IMR-90 (cell line): ENCODE results near the gene RTF1. TPM values are rescaled to one million over a fixed set of nuclear protein-coding genes. Genes with fewer than 3 reads are reported as not detected.
A peak's percentile ranks its signal among the peaks of the same experiment; 100 is the strongest.

Experiments used
- ATAC-seq: fragments of 200-7000 bp; cut with Tn5 transposase; 2 replicates; pipeline ENCODE4 v1.9.1; 2020; ENCODE audit warnings: low read depth, mild to moderate bottlenecking, moderate library complexity
- BruUV-seq: library from RNA; stranded (reverse); fragments of 400-500 nt; replicated peaks from 2 replicates; lab custom pipeline; 2021; lab: Mats Ljungman, UMichigan
- CTCF ChIA-PET: fragments of 300-600 bp; formaldehyde crosslinking; extraction: SDS; loops from one replicate; lab custom pipeline; 2021; ENCODE audit warnings: antibody characterized with exemption; lab: Yijun Ruan, JAX
- POLR2A ChIA-PET: fragments of 300-600 bp; sonication (Branson Sonifier 250); formaldehyde crosslinking; loops from one replicate; lab custom pipeline; 2022; ENCODE audit warnings: antibody characterized with exemption; ENCODE audit not compliant: unreplicated experiment; lab: Charles Lee
- DNase-seq: peaks from one replicate; pipeline ENCODE4 v3.0.0; 2013
- H2AFZ ChIP-seq: replicated peaks from 2 replicates; pipeline ENCODE3; 2013; ENCODE audit warnings: low read length, mild to moderate bottlenecking; ENCODE audit not compliant: poor library complexity
- H2AK5ac ChIP-seq: 2 replicates; pipeline ENCODE4 v1.6.1; 2013; ENCODE audit warnings: low read depth, low read length, inconsistent platforms
- H2AK9ac ChIP-seq: replicated peaks from 2 replicates; pipeline ENCODE3; 2013; ENCODE audit warnings: mild to moderate bottlenecking, low read depth, low read length, moderate library complexity; ENCODE audit not compliant: poor library complexity
- H2BK120ac ChIP-seq: 2 replicates; pipeline ENCODE4 v1.6.1; 2013; ENCODE audit warnings: low read depth, low read length, inconsistent platforms
- H2BK15ac ChIP-seq: 3 replicates; pipeline ENCODE4 v1.6.1; 2013; ENCODE audit warnings: low read depth, low read length, inconsistent platforms
- H2BK20ac ChIP-seq: 2 replicates; pipeline ENCODE4 v1.6.1; 2013; ENCODE audit warnings: low read depth, mild to moderate bottlenecking, inconsistent platforms, low read length, moderate library complexity
- H2BK5ac ChIP-seq: 2 replicates; pipeline ENCODE4 v1.6.1; 2013; ENCODE audit warnings: mild to moderate bottlenecking, low read depth, low read length, inconsistent platforms; ENCODE audit not compliant: poor library complexity, severe bottlenecking
- H3K14ac ChIP-seq: replicated peaks from 2 replicates; pipeline ENCODE4 v1.6.1; 2013; ENCODE audit warnings: low read depth, low read length, inconsistent platforms
- H3K18ac ChIP-seq: 2 replicates; pipeline ENCODE4 v1.6.1; 2013; ENCODE audit warnings: low read depth, low read length, control low read depth
- H3K23ac ChIP-seq: 2 replicates; pipeline ENCODE4 v1.6.1; 2013; ENCODE audit warnings: low read depth, low read length, inconsistent platforms
- H3K27ac ChIP-seq: 2 replicates; pipeline ENCODE4 v1.5.1; 2013; ENCODE audit warnings: mild to moderate bottlenecking, control low read depth, low read length; ENCODE audit not compliant: insufficient read depth
- H3K27me3 ChIP-seq: 2 replicates; pipeline ENCODE4 v1.6.1; 2013; ENCODE audit warnings: low read length; ENCODE audit not compliant: control insufficient read depth, insufficient read depth
- H3K36me3 ChIP-seq: 2 replicates; pipeline ENCODE4 v1.6.1; 2013; ENCODE audit warnings: low read length, mixed read lengths; ENCODE audit not compliant: control insufficient read depth, insufficient read depth
- H3K4ac ChIP-seq: 2 replicates; pipeline ENCODE4 v1.6.1; 2013; ENCODE audit warnings: low read depth, low read length, inconsistent platforms
- H3K4me1 ChIP-seq: 2 replicates; pipeline ENCODE4 v1.6.1; 2013; ENCODE audit warnings: low read length, mixed read lengths; ENCODE audit not compliant: control insufficient read depth, insufficient read depth
- H3K4me2 ChIP-seq: 2 replicates; pipeline ENCODE4 v1.6.1; 2013; ENCODE audit warnings: low read depth, mild to moderate bottlenecking, control low read depth, low read length, moderate library complexity
- H3K4me3 ChIP-seq: 2 replicates; pipeline ENCODE4 v1.5.1; 2013; ENCODE audit warnings: low read depth, mild to moderate bottlenecking, control low read depth, low read length, moderate library complexity; ENCODE audit not compliant: insufficient read depth
- H3K56ac ChIP-seq: 2 replicates; pipeline ENCODE4 v1.6.1; 2013; ENCODE audit warnings: low read length, inconsistent platforms; ENCODE audit not compliant: insufficient read depth; ENCODE audit errors: extremely low read depth
- H3K79me1 ChIP-seq, 2 experiments: 2 replicates each; pipeline ENCODE4 v1.6.1; 2013; ENCODE audit warnings: low read length in 2 of 2, inconsistent platforms in 1 of 2, low read depth in 1 of 2
- H3K9ac ChIP-seq: 2 replicates; pipeline ENCODE4 v1.6.1; 2013; ENCODE audit warnings: low read depth, low read length, control low read depth
- H3K9me1 ChIP-seq: 2 replicates; pipeline ENCODE4 v1.6.1; 2013; ENCODE audit warnings: low read length, inconsistent platforms; ENCODE audit not compliant: insufficient read depth
- H3K9me3 ChIP-seq: 2 replicates; pipeline ENCODE4 v1.6.1; 2013; ENCODE audit warnings: low read length; ENCODE audit not compliant: control insufficient read depth, insufficient read depth
- H4K20me1 ChIP-seq: 2 replicates; pipeline ENCODE4 v1.6.1; 2013; ENCODE audit warnings: low read length, inconsistent platforms; ENCODE audit not compliant: insufficient read depth
- H4K5ac ChIP-seq: 2 replicates; pipeline ENCODE4 v1.6.1; 2013; ENCODE audit warnings: mild to moderate bottlenecking, low read depth, low read length, control low read depth
- H4K8ac ChIP-seq, 2 experiments: 2 replicates each; pipeline ENCODE4 v1.6.1; 2013; ENCODE audit warnings: low read depth in 2 of 2, low read length in 2 of 2, control low read depth in 1 of 2, inconsistent platforms in 1 of 2
- H4K91ac ChIP-seq: 2 replicates; pipeline ENCODE4 v1.6.1; 2013; ENCODE audit warnings: low read depth, low read length, inconsistent platforms; ENCODE audit not compliant: insufficient read depth
- NFE2L2 ChIP-seq: fragments of 150-350 bp; IDR thresholded peaks from 2 replicates; pipeline ENCODE4 v1.6.1; 2016; ENCODE audit warnings: low read depth, mild to moderate bottlenecking, low read length
- WGBS, 2 experiments: methylation state at CpG; one replicate each; pipeline versions ENCODE4 v1.1.5 to v1.1.7; 2013; ENCODE audit warnings: missing lambda C conversion rate in 2 of 2; ENCODE audit not compliant: insufficient read length in 1 of 2; ENCODE audit errors: extremely low coverage in 2 of 2; 5-methylcytosine and 5-hydroxymethylcytosine counted together
- dilution Hi-C: fragments of 300-500 bp; cut with HindIII; formaldehyde crosslinking; loops from one replicate; pipeline ENCODE4 v1.14.3; 2018; ENCODE audit warnings: low sequenced_read_pairs; ENCODE audit not compliant: unreplicated experiment
- in situ Hi-C: fragments of 300-500 bp; cut with MboI; formaldehyde crosslinking; loops from 3 replicates; pipeline ENCODE4 v1.14.3; 2019; ENCODE audit warnings: low sequenced_read_pairs, inconsistent platforms, mixed read lengths
- intact Hi-C: fragments of 100-400 bp; cut with micrococcal nuclease; formaldehyde crosslinking; loops from 2 replicates; pipeline ENCODE4 v1.10.0; 2022
- polyA plus RNA-seq, 3 experiments: library from polyadenylated mRNA; depleted of rRNA; stranded (reverse); fragments of >200 nt; gene quantifications; 2 replicates each; pipeline ENCODE4 v1.2.3, GENCODE V29; 2012; ENCODE audit warnings: low replicate concordance in 1 of 3
- total RNA-seq: library from RNA; depleted of rRNA; stranded (reverse); fragments of >200 nt; gene quantifications from 2 replicates; pipeline ENCODE4 v1.2.3, GENCODE V29; 2012

RTF1 gene
- total and polyA plus RNA-seq, 2 of the 4 experiments (the other 2 are of a cell fraction): 15.1 to 24.3 TPM

DNA sequence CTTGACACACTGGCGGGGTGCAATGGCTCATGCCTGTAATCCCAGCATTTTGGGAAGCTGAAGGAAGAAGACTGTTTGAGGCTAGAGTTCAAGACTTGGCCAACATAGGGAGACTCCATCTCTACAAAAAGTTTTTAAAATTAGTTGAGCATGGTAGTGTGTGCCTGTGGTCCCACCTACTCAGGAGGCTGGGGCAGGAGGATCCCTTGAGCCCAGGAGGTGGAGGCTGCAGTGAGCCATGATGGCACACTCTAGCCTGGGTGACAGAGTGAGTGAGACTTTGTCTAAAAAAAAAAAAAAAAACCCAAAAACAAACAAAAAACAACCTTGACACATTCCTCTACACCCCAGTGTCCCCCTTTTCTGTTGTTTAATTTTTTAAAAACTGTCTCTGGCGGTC is 72.7 kb downstream of the RTF1 start:
- dilution Hi-C loops: no loop called here
- H2BK120ac ChIP-seq: peak overlapping the region; percentile 73
- peak overlapping the region; percentile 54; the same call in 1 of the 2 replicates for H3K18ac ChIP-seq
- intact Hi-C loops: no loop called here
- H2AFZ ChIP-seq: no peak overlapping the region
- peak overlapping the region; percentile 85 for H3K4ac ChIP-seq
- no TSS peak for BruUV-seq
- H3K27me3 ChIP-seq: peaks cover 7% of the 10 kb centered on the region
- no peak overlapping the region for H4K5ac ChIP-seq
- no peak for ATAC-seq
- peak overlapping the region; percentile 47; the same call in 1 of the 2 replicates for H3K14ac ChIP-seq
- H2BK15ac ChIP-seq: peak overlapping the region; percentile 91; the same call in 2 of the 3 replicates
- H3K4me1 ChIP-seq: peaks cover 19% of the 10 kb centered on the region
- H2BK5ac ChIP-seq: peak overlapping the region; percentile 37
- no peak overlapping the region for H3K56ac ChIP-seq
- no peaks in the 10 kb centered on the region for H4K20me1 ChIP-seq
- peak overlapping the region; percentile 77 for H2BK20ac ChIP-seq
- no peak overlapping the region for H3K4me2 ChIP-seq
- in situ Hi-C loops: no loop called here
- peak overlapping the region in 1 of 2 experiments; percentile 57; a peak in 1 of 4 replicates for H4K8ac ChIP-seq
- no CpG with 5 or more reads among the region's 2 CpGs for WGBS, 2 experiments
- no peak overlapping the region for H3K9ac ChIP-seq
- no peak overlapping the region for H3K4me3 ChIP-seq
- H3K79me1 ChIP-seq: peaks cover 0 to 15% of the 10 kb centered on the region in 2 experiments; a peak in 2 of 4 replicates
- POLR2A ChIA-PET: no interaction called here
- peaks cover 42% of the 10 kb centered on the region for H3K9me1 ChIP-seq
- no peak overlapping the region for H2AK9ac ChIP-seq
- H4K91ac ChIP-seq: peak overlapping the region; percentile 72
- H3K27ac ChIP-seq: peak overlapping the region; percentile 16
- no peak for TF ChIP-seq NFE2L2
- no peak overlapping the region for H3K23ac ChIP-seq
- H3K36me3 ChIP-seq: no peaks in the 10 kb centered on the region
- CTCF ChIA-PET: no interaction called here
- H3K9me3 ChIP-seq: no peaks in the 10 kb centered on the region
- H2AK5ac ChIP-seq: peak overlapping the region; percentile 94
- no peak for DNase-seq
